ENCODE data around the gene ADCK2.

DNA sequence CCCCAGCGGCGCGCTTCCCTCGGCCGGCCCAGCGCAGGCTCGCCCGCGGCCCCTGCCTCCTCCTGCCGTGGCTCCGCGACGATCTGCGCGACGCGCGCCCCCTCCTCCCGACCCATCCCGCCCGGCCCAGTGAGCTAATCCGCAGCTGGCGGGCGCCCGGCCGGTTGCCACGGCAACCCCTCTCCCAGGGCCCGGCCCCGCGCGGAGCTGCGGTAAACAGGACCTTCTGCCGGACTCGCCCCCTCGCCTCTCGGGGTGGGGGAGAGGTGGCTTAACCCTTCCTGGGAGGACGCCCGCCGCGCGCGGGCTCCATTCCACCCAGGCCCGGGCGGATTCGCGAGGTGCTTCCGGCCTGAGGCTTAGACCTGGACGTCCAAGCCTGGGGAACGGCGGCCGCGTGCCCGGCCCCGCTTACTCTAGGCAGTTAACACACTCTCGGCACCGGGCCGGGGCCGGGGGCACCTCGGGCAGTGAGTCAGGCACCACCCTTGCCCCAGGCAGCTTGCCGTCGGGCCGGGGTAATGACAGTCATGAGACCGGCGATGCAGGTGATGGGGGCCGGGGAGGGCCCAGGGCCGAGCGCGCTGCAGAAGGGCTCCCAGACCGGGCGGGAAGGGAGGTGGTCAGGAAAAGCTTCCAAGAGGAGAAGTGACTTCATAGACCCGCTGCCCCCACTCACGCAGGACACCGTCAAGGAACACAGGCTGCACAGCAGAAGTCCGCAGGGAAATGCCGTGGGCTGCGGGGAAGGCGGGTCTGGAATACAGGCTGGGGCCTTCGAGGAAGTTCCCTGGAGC is 31.8 kb upstream of the ADCK2 start, which contains the start of gene DENND2A:
- TF ChIP-seq, protein P1, sequence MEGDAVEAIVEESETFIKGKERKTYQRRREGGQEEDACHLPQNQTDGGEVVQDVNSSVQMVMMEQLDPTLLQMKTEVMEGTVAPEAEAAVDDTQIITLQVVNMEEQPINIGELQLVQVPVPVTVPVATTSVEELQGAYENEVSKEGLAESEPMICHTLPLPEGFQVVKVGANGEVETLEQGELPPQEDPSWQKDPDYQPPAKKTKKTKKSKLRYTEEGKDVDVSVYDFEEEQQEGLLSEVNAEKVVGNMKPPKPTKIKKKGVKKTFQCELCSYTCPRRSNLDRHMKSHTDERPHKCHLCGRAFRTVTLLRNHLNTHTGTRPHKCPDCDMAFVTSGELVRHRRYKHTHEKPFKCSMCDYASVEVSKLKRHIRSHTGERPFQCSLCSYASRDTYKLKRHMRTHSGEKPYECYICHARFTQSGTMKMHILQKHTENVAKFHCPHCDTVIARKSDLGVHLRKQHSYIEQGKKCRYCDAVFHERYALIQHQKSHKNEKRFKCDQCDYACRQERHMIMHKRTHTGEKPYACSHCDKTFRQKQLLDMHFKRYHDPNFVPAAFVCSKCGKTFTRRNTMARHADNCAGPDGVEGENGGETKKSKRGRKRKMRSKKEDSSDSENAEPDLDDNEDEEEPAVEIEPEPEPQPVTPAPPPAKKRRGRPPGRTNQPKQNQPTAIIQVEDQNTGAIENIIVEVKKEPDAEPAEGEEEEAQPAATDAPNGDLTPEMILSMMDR (IDR thresholded peaks at IDR 0.05), result no peak
- TF ChIP-seq POLR2A (IDR thresholded peaks at IDR 0.05; ENCODE audit: low read depth) (no peak), EP300 (IDR thresholded peaks at IDR 0.05) (peak; percentile 56)
